NB4 (cell line): Measurements from ENCODE around the gene RASL10B.

Source experiments
- MYC ChIP-seq: IDR thresholded peaks from 2 replicates; pipeline ENCODE4 v1.6.1; 2011; ENCODE audit warnings: low read depth, low read length
- POLR2A ChIP-seq: IDR thresholded peaks from 2 replicates; pipeline ENCODE4 v1.6.1; 2011; ENCODE audit warnings: mild to moderate bottlenecking; ENCODE audit not compliant: insufficient read length; ENCODE audit errors: extremely low read depth
- TF ChIP-seq, protein P1 (sequence below): IDR thresholded peaks from one replicate; pipeline ENCODE4 v1.5.1; 2012; ENCODE audit warnings: low read depth, low read length
- TF ChIP-seq, protein P2 (sequence below): IDR thresholded peaks from 2 replicates; pipeline ENCODE4 v1.6.1; 2011; ENCODE audit warnings: low read depth, low read length

DNA sequence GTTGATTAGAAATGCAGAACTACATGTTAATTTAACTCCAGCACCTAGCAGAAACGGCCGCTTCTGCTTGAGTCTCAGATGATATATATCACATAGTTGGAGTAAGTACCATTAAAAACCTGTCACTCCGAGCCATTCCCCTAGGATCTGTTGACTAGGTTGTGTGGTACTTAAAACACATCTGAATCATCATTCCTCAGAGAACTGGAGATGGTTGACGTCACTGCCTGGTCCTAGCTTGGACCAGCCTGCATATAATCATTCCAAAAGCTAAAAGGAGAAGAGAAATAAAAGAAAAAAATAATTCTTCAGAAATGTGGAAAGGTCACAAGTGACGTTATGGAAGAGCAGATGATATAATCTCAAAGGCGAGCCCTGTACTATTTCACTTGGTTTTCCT lies 31.3 kb upstream of the RASL10B start:
- TF ChIP-seq, protein P1, sequence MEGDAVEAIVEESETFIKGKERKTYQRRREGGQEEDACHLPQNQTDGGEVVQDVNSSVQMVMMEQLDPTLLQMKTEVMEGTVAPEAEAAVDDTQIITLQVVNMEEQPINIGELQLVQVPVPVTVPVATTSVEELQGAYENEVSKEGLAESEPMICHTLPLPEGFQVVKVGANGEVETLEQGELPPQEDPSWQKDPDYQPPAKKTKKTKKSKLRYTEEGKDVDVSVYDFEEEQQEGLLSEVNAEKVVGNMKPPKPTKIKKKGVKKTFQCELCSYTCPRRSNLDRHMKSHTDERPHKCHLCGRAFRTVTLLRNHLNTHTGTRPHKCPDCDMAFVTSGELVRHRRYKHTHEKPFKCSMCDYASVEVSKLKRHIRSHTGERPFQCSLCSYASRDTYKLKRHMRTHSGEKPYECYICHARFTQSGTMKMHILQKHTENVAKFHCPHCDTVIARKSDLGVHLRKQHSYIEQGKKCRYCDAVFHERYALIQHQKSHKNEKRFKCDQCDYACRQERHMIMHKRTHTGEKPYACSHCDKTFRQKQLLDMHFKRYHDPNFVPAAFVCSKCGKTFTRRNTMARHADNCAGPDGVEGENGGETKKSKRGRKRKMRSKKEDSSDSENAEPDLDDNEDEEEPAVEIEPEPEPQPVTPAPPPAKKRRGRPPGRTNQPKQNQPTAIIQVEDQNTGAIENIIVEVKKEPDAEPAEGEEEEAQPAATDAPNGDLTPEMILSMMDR: no peak
- TF ChIP-seq POLR2A (no peak), MYC (no peak)
- TF ChIP-seq, protein P2, sequence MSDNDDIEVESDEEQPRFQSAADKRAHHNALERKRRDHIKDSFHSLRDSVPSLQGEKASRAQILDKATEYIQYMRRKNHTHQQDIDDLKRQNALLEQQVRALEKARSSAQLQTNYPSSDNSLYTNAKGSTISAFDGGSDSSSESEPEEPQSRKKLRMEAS: no peak
